ENCODE results near the gene COMT. TPM values are rescaled to one million over a fixed set of nuclear protein-coding genes. Genes with fewer than 3 reads are reported as not detected.
A peak's percentile ranks its signal among the peaks of the same experiment; 100 is the strongest.

The COMT gene
- total and polyA plus RNA-seq, 8 donors, result 25.1 to 174 (median 103) TPM

- Histone ChIP-seq H3K27ac (peak overlapping the region in 4 of 5 donors; percentile 51 to 82 (median 68)), H3K27me3 (peaks cover 0 to 17% (median 5%) of the 10 kb centered on the region in 3 donors), H3K36me3 (no peaks in the 10 kb centered on the region), H3K4me1 (peaks cover 10 to 53% (median 39%) of the 10 kb centered on the region in 4 donors), H3K9me3 (no peaks in the 10 kb centered on the region), H3K4me3 (peak overlapping the region; percentile 80 to 89 (median 82))
- DNase-seq, result peak; percentile 47 to 67
- TF ChIP-seq POLR2A (IDR thresholded peaks at IDR 0.05) (no peak), EP300 (IDR thresholded peaks at IDR 0.05) (no peak), POLR2AphosphoS5 (IDR thresholded peaks at IDR 0.05) (no peak)
- TF ChIP-seq, protein P1, sequence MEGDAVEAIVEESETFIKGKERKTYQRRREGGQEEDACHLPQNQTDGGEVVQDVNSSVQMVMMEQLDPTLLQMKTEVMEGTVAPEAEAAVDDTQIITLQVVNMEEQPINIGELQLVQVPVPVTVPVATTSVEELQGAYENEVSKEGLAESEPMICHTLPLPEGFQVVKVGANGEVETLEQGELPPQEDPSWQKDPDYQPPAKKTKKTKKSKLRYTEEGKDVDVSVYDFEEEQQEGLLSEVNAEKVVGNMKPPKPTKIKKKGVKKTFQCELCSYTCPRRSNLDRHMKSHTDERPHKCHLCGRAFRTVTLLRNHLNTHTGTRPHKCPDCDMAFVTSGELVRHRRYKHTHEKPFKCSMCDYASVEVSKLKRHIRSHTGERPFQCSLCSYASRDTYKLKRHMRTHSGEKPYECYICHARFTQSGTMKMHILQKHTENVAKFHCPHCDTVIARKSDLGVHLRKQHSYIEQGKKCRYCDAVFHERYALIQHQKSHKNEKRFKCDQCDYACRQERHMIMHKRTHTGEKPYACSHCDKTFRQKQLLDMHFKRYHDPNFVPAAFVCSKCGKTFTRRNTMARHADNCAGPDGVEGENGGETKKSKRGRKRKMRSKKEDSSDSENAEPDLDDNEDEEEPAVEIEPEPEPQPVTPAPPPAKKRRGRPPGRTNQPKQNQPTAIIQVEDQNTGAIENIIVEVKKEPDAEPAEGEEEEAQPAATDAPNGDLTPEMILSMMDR (IDR thresholded peaks at IDR 0.05), result no peak
- intact Hi-C loops (cut with DNase I; ENCODE audit: low total_unique reads), result no loop called here
- 1 to 3% (median 1%) methylated on average over 17 to 101 of the region's 101 CpGs for WGBS, 5 donors
Observed at GRCh38 chr22:20015971-20016733, 74.6 kb downstream of the COMT start.

DNA sequence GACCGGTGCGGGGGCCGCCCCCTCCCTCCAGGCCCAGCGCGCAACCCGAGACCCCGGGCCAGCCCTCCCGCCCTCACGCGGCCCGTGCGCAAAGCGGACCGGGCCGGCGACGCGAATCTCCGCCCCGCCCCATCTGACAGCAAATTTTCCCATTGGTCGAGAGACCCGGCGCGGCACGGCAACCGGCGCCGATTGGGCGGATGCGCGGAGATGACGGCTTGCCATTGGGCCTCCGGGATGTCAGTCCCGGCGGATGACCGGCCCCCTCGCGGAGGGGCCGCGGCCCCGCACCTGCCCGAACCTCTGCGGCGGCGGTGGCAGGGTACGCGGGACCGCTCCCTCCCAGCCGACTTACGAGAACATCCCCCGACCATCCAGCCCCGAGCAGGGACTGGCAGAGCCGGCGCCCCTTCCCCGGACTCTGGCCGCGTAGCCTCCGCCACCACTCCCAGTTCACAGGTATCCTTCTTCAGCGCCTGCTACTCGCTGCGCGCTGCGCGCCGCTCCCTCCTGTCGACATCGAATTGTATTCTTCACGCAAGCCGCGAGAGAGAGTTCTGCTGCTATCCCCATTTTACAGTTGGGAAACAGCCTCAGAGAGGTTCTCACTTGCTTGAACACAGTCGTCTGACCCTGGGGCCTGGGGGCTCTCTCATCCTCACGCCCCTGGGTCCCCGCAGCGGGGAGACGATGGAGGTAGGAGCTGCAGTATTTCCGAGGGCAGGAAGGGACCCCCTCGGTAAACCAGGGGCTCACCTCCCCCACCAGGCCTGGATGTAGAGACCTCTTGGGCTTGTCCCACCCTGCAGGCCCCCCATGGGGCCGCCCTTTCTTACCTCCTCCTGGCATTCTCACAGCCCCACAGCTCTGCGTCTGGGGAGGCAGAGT, 75.4 kb downstream of the COMT start, which contains the start of gene ARVCF:
Gene ARVCF (minus strand): TSS at position 90 of the 888 bp plus-strand sequence. CDS start 26,029 bp downstream, outside the sequence.
- peaks cover 16 to 57% (median 46%) of the 10 kb centered on the region in 4 donors for H3K4me1 ChIP-seq
- intact Hi-C loops (cut with DNase I; ENCODE audit: low total_unique reads), result no loop called here
- WGBS, 5 donors, result 1 to 7% (median 2%) methylated on average over 16 to 79 of the region's 79 CpGs
- peaks cover 0 to 17% (median 5%) of the 10 kb centered on the region in 3 donors for H3K27me3 ChIP-seq
- no peaks in the 10 kb centered on the region for H3K9me3 ChIP-seq
- H3K36me3 ChIP-seq, result no peaks in the 10 kb centered on the region
- peak within 1 kb of the TSS; percentile 80 to 89 (median 82) for H3K4me3 ChIP-seq
- TF ChIP-seq, protein P1 (IDR thresholded peaks at IDR 0.05), result peak in 4 of 7 experiments; percentile 20 to 41 (median 30)
- peak in 1 of 3 donors; percentile 22 for TF ChIP-seq POLR2AphosphoS5 (IDR thresholded peaks at IDR 0.05)
- no peak for TF ChIP-seq EP300 (IDR thresholded peaks at IDR 0.05)
- peak; percentile 93 to 97 for DNase-seq
- peak within 1 kb of the TSS; percentile 14 to 82 (median 63) for H3K27ac ChIP-seq

GRCh38 chr22:20017622-20017958, 76.0 kb downstream of the COMT start:
- 50 to 61% (median 56%) methylated on average over 9 of the region's 9 CpGs for WGBS, 5 donors
- H3K4me1 ChIP-seq, result peaks cover 22 to 63% (median 52%) of the 10 kb centered on the region in 4 donors
- TF ChIP-seq EP300 (IDR thresholded peaks at IDR 0.05) (no peak), POLR2AphosphoS5 (IDR thresholded peaks at IDR 0.05) (no peak), POLR2A (IDR thresholded peaks at IDR 0.05) (no peak)
- TF ChIP-seq, protein P1 (IDR thresholded peaks at IDR 0.05), result no peak
- peaks cover 0 to 17% (median 5%) of the 10 kb centered on the region in 3 donors for H3K27me3 ChIP-seq
- H3K9me3 ChIP-seq, result no peaks in the 10 kb centered on the region
- peak overlapping the region; percentile 80 to 89 (median 82) for H3K4me3 ChIP-seq
- H3K27ac ChIP-seq, result no peak overlapping the region
- no peaks in the 10 kb centered on the region for H3K36me3 ChIP-seq
- intact Hi-C loops (cut with DNase I; ENCODE audit: low total_unique reads), result no loop called here
- DNase-seq, result peak in 1 of 2 donors; percentile 3

GRCh38 chr22:20018001-20018400, 76.4 kb downstream of the COMT start:
- TF ChIP-seq POLR2A (IDR thresholded peaks at IDR 0.05), result no peak
- TF ChIP-seq, protein P1 (IDR thresholded peaks at IDR 0.05), result no peak
- TF ChIP-seq POLR2AphosphoS5 (IDR thresholded peaks at IDR 0.05), result no peak
- TF ChIP-seq EP300 (IDR thresholded peaks at IDR 0.05), result no peak
- no peaks in the 10 kb centered on the region for H3K9me3 ChIP-seq
- intact Hi-C loops (cut with DNase I; ENCODE audit: low total_unique reads), result no loop called here
- no peak for DNase-seq
- H3K4me1 ChIP-seq, result peaks cover 26 to 64% (median 57%) of the 10 kb centered on the region in 4 donors
- peaks cover 0 to 17% (median 5%) of the 10 kb centered on the region in 3 donors for H3K27me3 ChIP-seq
- peaks cover 0 to 4% (median 0%) of the 10 kb centered on the region in 4 donors for H3K36me3 ChIP-seq
- peak overlapping the region in 1 of 4 donors; percentile 89 for H3K4me3 ChIP-seq
- H3K27ac ChIP-seq, result no peak overlapping the region
- 83 to 87% (median 85%) methylated on average over 3 to 5 of the region's 5 CpGs for WGBS, 5 donors
